Amygdala (tissue), 56 donors: ENCODE measurements around the gene BICDL1.
"Not testable (repeated sequence)": the region's sequence is repeated elsewhere in the genome, so short reads cannot be mapped to it uniquely, and the experiment has no call there.

Experiments used
- DNase-seq, 56 donors: peaks; one replicate each; lab custom pipeline; 2025; lab: John Stamatoyannopoulos, UW

BICDL1 gene

GRCh38 chr12:119998471-119999245 is 9.6 kb downstream of the BICDL1 start:
- no peak for DNase-seq

- no peak for DNase-seq
Observed at GRCh38 chr12:120000556-120000955, 11.5 kb downstream of the BICDL1 start.

- no peak for DNase-seq
Observed at GRCh38 chr12:120006258-120006975, 17.4 kb downstream of the BICDL1 start.

GRCh38 chr12:120007272-120007671 is 18.2 kb downstream of the BICDL1 start:
- no peak for DNase-seq

GRCh38 chr12:120010661-120011230 is 21.7 kb downstream of the BICDL1 start:
- DNase-seq = no peak

GRCh38 chr12:120012067-120012621 is 23.1 kb downstream of the BICDL1 start:
- DNase-seq = peak in 13 of 56 donors; percentile 1 to 20 (median 7)

GRCh38 chr12:120013659-120014380 is 24.8 kb downstream of the BICDL1 start:
- no peak for DNase-seq

GRCh38 chr12:120014381-120014735 is 25.3 kb downstream of the BICDL1 start:
- DNase-seq = not testable (repeated sequence)

GRCh38 chr12:120015313-120015712 is 26.3 kb downstream of the BICDL1 start:
- no peak for DNase-seq

GRCh38 chr12:120016199-120016598 is 27.2 kb downstream of the BICDL1 start:
- DNase-seq = not testable (repeated sequence)

GRCh38 chr12:120019197-120019596 is 30.2 kb downstream of the BICDL1 start:
- no peak for DNase-seq

GRCh38 chr12:120019938-120020337 is 30.9 kb downstream of the BICDL1 start:
- DNase-seq = no peak

GRCh38 chr12:120024193-120024592 is 35.2 kb downstream of the BICDL1 start:
- DNase-seq = no peak

- DNase-seq = no peak
Observed at GRCh38 chr12:120025640-120026039, 36.6 kb downstream of the BICDL1 start.

- DNase-seq = no peak
Observed at GRCh38 chr12:120032242-120032641, 43.2 kb downstream of the BICDL1 start.

GRCh38 chr12:120037851-120038250 is 48.8 kb downstream of the BICDL1 start:
- DNase-seq = no peak

GRCh38 chr12:120039711-120040110 is 50.7 kb downstream of the BICDL1 start:
- no peak for DNase-seq

GRCh38 chr12:120041386-120042231 is 52.6 kb downstream of the BICDL1 start:
- no peak for DNase-seq

- DNase-seq = not testable (repeated sequence)
Observed at GRCh38 chr12:120045367-120045766, 56.3 kb downstream of the BICDL1 start.

GRCh38 chr12:120047072-120047471 is 58.0 kb downstream of the BICDL1 start:
- no peak for DNase-seq
